IPS DF 4.7 (cell line): ENCODE data around the gene CNTN6.

Experiments
- DNase-seq: peaks from one replicate; pipeline ENCODE4 v3.0.0-alpha.2; 2013; ENCODE audit warnings: low spot score; ENCODE audit errors: extremely low read depth

The CNTN6 gene

GRCh38 chr3:1404270-1404962 lies 311.6 kb downstream of the CNTN6 start:
- no peak for DNase-seq

GRCh38 chr3:1406250-1406649 lies 313.4 kb downstream of the CNTN6 start:
- no peak for DNase-seq

- DNase-seq, result no peak
Measured at GRCh38 chr3:1421577-1421976, 328.8 kb downstream of the CNTN6 start.

DNA sequence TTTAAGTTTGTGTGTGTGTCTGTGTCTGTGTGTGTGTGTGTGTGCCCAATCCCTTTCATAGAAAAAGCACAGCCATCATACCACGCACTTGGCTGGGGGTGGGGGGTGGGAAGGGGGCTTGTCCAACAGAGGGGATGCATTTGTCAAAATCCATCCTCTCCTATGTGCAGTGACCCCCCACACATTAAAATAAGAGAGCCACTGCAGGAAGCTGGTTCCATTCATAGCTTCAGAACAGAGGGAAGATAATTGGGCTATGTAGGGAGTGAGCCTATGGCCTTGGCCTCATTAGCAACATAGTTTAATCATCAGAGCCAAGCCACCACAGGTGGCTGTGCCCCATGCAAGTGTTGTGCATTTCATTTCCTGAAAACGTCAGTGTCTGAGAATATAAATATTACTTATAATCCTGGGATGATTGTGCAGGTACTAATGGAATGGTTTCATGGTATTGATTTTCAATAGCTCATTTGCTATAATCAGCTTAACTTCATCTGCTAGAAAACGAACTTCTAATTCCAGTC lies 330.8 kb downstream of the CNTN6 start:
- no peak for DNase-seq

DNA sequence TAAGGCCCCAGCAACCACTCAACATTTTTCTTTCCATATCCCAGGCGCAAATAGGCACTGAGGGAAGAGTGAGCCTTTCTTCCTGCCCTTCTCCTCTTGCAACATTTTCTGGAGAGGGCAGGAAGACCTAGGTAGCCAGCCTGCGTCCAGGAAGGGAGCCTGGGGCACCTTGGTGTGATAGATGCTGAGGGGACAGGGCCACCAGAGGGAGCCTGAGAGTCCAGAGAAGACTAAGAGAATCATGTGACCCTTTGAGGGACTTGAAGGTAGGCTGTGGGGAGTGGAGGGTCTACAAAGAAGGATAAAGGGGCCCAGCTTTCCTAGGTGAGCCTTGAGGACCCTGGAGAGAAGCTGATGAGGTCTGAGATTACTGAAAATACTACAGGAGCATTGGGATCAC lies 346.6 kb downstream of the CNTN6 start:
- DNase-seq, result no peak

GRCh38 chr3:1442271-1442670 lies 349.4 kb downstream of the CNTN6 start:
- DNase-seq, result no peak

GRCh38 chr3:1444195-1444594 lies 351.4 kb downstream of the CNTN6 start:
- DNase-seq, result no peak

- DNase-seq, result no peak
Measured at GRCh38 chr3:1446531-1446930, 353.7 kb downstream of the CNTN6 start.

DNA sequence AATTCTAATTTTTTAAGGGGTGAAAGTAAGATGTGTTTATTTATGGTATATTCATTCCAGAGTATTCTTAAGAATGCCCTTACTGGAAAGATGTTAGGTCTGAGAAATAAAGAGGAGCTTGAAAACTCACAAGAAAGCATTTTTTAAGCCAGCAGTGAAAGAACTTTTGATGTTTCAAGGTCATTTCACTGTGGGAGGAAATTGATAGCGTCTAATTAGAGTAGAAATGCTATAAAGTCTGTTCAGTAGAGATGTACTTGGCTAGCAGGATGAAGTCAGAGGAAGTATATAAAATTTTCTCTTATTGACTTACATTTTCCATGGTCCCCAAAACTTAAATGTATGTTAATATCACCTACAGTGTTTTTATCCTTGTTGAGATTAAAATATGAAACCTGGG lies 354.6 kb downstream of the CNTN6 start:
- no peak for DNase-seq

- DNase-seq, result no peak
Measured at GRCh38 chr3:1448443-1448842, 355.6 kb downstream of the CNTN6 start.
